GM11168 (cell line): ENCODE results near the gene GAP43.

ENCODE experiments used
- in situ Hi-C: fragments of 300-500 bp; cut with MboI; formaldehyde crosslinking; loops from one replicate; pipeline ENCODE4 v1.12.0; 2022; ENCODE audit warnings: low sequenced_read_pairs; ENCODE audit not compliant: unreplicated experiment

Gene GAP43

DNA sequence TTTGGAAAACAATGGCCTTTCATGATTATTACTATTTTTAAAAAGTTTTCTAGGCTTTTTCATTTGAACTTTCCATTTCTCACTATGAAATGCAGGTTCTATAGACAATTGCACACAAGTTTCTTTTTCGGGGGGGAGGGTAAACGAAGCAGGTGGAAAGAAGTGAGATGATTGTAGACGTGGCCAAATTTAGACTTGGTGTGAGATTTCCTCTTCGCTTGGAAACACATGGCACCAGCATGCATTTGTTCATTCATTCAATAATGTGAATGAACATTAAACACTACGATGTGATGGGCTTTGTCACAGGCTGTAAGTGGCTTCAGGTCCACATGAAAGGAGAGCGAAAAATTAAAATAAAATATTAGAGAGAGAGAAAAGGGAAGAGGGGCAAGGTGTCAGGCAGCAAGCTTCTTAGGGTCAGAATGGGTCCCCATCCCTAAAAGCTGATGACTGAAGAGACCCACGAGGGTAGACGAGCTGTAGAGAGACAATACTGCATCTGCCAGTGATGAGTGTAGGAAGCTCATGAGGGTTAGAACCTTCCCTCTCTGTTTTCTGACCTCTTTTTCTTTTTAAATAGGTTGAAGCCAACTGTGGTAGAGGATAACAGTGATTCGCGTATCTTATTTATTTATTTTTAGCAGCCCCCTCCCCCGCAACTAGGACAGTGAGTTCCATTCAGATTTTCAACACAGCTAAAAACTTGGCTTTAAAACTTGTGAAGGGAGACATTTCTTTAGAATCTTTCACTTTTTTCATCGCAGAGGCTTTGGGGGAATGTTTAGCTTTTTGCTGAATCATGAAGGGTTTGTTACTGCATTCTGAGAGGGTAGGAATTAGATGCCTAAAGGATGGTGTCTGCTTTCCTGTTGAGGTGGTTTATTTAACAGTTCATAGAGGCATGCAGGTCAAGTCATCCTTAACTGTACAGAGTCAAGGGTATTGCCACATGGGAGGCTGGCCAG lies 36.2 kb downstream of the GAP43 start:
- in situ Hi-C loops: no loop called here

- in situ Hi-C loops: no loop called here
Measured at GRCh38 chr3:115660646-115661337, 37.5 kb downstream of the GAP43 start.

- in situ Hi-C loops: no loop called here
Measured at GRCh38 chr3:115662356-115662755, 39.0 kb downstream of the GAP43 start.

- in situ Hi-C loops: no loop called here
Measured at GRCh38 chr3:115663414-115663813, 40.1 kb downstream of the GAP43 start.

DNA sequence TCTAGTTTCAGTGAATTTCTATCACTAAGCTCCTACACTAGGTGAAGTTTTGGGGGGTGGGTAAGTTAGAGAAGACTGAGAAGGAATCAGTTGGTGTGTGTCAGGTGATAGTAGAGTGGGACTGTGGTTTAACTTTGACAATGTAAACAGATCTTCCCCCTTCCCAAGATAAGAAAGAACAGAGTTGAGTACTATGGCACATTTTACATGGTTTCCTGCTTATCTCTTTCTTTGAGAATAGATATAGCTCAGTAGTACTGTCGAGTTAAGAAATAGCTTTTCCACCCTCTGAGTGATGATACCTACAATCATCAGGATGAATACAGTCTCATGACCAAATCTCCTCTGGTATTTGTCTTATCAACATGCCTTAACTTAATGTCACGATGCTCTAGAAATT lies 42.8 kb downstream of the GAP43 start:
- in situ Hi-C loops: no loop called here

DNA sequence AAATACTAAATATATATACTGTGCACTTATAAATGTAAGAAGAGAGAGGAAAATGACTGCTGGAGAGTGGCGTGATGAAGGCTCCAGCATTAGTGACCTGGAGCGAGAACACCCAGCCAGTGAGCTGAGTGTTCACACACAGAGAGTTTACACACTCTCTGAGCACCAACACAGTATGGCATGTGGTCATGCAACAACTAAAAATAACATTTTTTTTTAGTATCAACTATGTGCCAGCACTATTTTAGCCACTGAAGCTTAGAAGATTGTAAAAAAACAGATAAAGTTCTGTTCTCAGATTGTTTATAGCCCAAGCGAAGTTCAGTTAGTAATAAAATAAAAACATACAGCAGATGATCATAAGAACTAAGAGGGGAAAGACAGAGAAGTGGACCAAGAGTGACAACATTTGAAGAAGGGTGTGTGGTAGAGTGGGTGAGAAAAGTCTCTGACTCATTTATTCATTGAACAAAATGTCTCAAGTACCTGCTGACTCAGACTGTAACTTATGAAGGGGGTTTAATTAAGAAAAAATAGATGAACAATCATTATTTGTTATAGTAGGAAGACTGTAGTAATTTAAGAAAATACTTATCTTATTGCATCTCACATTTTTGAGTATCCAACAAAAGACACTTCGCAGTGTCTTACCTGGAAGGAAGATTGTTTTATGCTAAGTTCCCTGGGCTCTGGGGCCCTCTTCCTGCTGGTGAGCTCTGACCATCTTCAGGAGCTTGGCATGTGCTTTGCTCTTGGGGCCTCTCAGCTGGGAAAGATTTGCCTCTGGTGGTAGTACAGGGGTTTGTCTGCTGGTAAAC lies 43.8 kb downstream of the GAP43 start:
- in situ Hi-C loops: no loop called here

DNA sequence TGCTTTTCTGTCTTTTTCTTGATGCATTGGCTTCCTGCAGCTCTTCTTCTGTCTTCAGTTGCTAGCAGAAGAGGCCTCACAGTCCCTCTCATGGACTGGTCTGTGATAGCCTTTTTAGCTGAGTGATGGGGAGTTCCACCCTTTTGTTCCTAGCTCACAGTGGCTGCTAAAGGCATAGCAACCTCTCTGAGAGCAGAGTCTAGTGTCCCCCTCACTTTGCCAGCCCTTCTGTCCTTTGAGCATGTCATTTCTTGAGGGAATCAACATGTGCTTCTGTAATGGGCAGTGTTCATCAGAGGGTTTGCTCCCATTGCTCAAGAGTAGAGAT lies 44.4 kb downstream of the GAP43 start:
- in situ Hi-C loops: no loop called here

DNA sequence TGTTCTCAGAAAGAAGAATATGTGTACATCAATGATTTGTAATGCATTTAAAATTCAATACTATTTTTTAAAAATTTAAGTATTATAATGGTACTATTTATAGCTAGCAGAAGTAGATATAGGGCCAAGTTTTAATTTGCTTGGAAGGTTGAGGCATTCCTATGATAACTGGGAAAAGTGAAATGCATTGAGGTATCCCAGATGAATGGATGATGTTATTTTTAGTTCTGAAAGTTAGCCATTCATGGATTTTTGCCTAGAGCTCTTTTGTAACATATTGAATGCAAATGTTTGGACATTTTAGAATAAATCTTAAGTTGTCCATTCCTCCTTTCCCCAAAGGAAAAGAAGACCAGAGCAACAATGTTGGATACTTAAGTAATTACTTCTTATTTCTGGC lies 47.6 kb downstream of the GAP43 start:
- in situ Hi-C loops: no loop called here

GRCh38 chr3:115671761-115672455 lies 48.6 kb downstream of the GAP43 start:
- in situ Hi-C loops: no loop called here

DNA sequence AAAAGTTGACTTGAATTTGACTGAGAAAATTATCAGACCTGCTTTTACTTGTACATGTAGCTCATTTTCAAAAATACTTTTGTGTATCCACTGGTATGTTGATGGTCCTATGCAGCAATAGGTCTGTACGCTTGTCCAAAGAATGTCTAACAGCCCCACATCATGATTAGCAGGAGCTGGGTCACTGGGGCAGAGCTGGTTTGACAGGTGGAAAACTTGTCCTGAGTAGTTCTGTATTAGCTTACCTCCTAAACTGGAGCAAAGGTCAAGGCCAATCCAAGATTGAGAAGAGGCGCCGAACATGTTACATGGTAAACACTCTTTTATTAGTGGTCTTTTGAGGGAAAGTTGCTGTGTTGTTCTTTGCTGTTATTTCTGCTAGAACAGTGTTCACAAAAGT lies 50.6 kb downstream of the GAP43 start:
- in situ Hi-C loops: no loop called here

DNA sequence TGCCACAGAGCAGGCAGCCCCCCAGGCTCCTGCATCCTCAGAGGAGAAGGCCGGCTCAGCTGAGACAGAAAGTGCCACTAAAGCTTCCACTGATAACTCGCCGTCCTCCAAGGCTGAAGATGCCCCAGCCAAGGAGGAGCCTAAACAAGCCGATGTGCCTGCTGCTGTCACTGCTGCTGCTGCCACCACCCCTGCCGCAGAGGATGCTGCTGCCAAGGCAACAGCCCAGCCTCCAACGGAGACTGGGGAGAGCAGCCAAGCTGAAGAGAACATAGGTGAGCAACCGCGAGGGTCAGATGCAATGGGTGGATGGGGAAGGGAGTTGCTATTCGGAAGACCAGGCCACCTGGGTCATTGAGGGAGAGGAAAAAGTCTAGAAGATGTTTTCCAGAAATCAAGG lies 53.0 kb downstream of the GAP43 start:
- in situ Hi-C loops: no loop called here

DNA sequence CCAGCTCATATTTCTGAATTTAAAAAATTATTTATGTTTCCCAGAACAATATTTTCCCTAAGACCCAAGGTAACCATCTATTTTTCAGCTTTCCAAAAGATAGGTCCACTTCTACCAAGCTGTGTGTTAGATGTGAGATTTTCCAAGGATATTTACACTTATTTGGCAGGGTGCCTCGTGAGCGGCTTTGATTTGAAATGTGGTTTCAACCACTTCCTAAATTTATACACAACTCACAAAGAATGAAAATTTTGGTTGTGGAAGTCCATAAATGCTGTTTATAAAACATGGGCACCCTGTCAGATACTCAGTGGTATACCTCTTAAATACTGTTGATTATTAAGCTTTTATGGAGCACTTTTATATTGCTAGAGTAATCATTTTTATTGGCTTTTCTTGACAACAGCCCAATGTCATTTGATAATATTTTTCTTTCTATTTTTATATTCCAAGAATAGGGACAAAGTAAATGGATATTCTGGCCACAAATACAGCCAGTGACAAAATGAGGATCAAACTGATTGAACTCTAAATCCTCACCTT lies 57.6 kb downstream of the GAP43 start:
- in situ Hi-C loops: no loop called here

DNA sequence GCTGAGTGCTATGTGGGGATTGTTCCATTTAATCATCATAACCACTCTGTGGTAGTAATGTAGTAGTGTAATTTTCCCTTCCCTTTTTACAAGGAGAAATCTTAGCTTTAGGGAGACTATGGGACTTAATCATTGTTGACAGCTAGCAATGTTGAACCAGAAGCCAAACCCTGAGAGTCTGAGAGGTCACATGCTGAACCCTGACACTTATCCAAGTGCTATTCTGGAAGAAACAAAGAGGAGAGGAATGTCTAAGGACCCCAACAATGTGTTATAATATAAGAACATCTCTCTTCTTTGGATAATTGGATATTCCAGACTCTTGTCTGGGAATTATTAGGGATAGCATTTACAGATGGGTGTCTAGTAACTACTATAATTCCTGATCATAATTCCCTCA lies 58.4 kb downstream of the GAP43 start:
- in situ Hi-C loops: no loop called here

- in situ Hi-C loops: no loop called here
Measured at GRCh38 chr3:115683305-115683704, 60.0 kb downstream of the GAP43 start.

DNA sequence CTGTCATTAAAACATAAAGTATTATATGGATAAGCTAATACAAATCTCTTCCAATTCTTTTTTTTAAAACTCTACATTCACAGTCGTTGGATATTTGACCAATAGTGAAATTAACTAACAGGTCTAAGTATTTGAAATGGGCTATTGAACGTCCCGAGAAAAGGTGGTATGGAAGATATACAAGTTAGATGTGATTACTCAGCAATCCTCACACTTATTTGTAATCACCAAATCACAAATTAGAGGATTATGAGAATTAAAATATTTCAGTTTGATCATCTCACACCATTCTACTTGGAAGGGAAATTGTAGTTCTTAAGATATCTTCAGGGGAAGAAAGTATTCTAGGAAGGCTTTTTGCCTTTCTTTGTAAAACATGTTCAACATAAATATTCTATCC lies 60.5 kb downstream of the GAP43 start:
- in situ Hi-C loops: no loop called here

DNA sequence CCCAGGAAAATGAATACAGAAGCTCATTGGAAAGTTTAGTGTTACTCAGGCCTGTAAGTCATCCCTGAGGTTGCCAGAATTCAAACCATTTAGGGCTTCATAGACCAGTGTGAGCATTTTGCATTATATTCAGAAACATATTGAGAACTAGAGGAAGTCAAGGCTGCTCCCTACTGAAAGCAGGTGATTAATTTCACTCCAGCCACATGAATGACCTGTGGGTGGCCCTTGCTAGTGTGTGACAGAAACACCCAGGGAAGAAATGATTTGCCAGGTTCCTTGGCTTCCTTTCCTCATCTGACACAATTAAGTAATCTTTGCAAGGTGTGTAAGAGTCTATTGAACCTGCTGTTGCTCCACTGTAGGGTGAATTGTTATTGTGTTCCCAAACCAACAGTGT lies 61.8 kb downstream of the GAP43 start:
- in situ Hi-C loops: no loop called here

GRCh38 chr3:115687721-115688120 lies 64.4 kb downstream of the GAP43 start:
- in situ Hi-C loops: no loop called here

DNA sequence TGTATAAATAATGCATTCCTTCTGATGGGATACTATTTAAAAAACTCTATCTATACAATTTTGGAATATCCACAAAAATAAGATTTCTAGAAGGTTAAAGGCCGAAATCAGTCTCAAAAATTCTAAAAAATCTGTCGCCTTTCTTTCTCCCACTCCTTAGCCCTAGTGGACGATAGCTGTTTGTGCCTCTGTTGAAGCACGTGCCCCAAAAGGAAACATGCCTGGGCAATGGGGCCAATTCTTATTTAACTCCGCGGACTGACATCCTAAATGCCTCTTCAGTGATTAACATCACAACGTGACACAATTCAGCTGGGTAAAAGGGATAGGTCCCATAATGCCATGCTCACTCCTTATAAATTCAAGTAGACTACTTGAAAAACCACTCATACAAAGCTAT lies 65.1 kb downstream of the GAP43 start:
- in situ Hi-C loops: no loop called here

DNA sequence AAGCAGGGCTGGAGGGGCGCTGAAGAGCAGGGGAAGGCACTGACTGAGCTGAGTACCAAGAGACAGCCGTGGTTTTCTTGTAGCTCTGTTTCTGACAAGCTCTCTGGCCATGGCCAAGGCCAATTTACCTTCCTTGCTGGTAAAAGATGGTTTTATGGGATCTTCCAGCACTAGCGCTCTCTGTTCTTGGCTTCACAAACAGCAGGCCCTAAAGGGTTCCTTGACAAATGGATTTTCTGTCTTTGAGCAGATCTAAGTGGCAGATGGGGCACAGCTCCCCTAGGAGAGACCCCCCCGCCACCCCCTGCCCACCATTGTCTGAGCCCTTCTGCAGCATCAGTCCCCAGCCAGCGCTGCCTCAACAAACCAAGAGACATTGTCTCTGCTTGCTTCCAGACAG lies 66.6 kb downstream of the GAP43 start:
- in situ Hi-C loops: loop anchor here (10.0 kb wide), 1 partner anchor 605 kb away; no protein-coding TSS in a partner anchor

- in situ Hi-C loops: loop anchor here (10.0 kb wide), 1 partner anchor 607 kb away; no protein-coding TSS in a partner anchor
Measured at GRCh38 chr3:115691964-115692363, 68.7 kb downstream of the GAP43 start.
